ENCODE measurements around the gene TMC8.

TMC8 gene

DNA sequence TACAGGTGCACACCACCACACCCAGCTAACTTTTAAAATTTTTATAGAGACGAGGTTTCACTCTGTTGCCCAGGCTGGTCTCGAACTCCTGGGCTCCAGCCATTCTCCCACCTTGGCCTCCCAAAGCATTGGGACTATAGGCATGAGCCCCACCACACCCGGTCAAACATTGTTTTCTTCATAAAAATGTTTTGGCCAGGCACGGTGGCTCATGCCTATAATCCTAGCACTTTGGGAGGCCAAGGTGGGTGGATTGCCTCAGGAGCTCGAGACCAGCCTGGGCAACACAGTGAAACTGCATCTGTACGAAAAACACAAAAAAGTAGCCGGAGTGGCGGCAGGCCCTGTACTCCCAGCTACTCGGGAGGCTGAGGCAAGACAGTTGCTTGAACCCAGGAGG is 14.2 kb upstream of the TMC8 start:
- Histone ChIP-seq H3K9ac (ENCODE audit: low read depth in 1 of 2, low read length in 2 of 2) (no peak overlapping the region), H3K9me3 (ENCODE audit: control insufficient read depth in 2 of 2, low read length in 2 of 2) (no peaks in the 10 kb centered on the region), H3K4me3 (ENCODE audit: low read length in 2 of 2) (no peak overlapping the region), H3K27me3 (ENCODE audit: control insufficient read depth in 2 of 2, insufficient read depth in 2 of 2, low read length in 2 of 2) (no peaks in the 10 kb centered on the region), H3K27ac (ENCODE audit: low read depth in 2 of 2, low read length in 2 of 2) (no peak overlapping the region), H3K4me1 (ENCODE audit: control insufficient read depth in 2 of 2, insufficient read depth in 2 of 2, low read length in 2 of 2) (peaks cover 3 to 8% of the 10 kb centered on the region in 2 donors), H3K36me3 (ENCODE audit: control insufficient read depth in 2 of 2, insufficient read depth in 2 of 2, low read length in 2 of 2) (peaks cover 5 to 12% of the 10 kb centered on the region in 2 donors)

DNA sequence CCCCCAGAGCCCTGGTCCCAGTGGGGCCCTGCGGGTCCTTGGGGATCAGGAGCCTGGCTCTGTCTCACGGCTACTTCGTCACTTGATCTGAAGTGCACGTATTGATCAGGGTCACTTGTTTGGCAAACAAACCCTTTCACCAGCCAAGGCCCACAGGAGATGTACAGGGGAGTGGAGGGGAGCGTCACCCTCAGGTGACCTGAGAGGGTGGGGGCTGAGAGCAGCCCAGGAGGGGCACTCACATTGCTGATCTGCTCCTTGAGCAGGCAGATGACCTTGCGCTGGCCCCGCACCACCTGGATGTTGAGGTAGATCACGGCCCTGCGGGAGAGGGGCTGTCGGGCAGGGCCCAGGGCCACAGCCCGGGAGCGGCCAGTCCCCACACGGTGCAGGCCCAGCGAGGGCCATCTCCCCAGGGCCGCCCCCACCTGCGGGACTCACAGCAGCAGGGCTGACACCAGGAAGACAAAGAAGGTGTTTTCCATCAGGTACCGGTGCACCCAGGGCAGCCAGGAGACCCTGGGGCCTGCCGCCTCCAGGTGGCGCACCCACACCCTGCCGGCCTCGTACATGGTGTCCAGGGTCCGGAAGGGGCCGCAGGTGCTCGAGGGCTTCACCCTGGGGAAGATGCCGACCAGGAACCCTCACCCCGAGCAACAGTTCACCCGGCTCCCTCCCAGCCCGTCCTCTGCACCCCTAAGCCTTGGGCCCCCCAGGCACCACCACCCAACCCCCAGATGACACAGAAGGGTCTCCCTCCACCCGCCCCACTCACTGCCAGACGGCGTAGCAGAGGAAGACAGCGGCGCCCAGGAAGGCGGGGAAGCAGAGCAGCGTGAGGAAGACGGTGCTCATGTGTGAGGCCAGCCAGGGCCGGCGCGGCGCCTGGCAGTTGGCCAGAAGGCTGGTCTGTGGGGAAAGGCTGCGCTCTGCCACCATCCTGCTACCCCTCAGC is 13.3 kb upstream of the TMC8 start:
- Histone ChIP-seq H3K4me3 (ENCODE audit: low read length in 2 of 2) (no peak overlapping the region), H3K27ac (ENCODE audit: low read depth in 2 of 2, low read length in 2 of 2) (no peak overlapping the region), H3K36me3 (ENCODE audit: control insufficient read depth in 2 of 2, insufficient read depth in 2 of 2, low read length in 2 of 2) (peaks cover 4 to 17% of the 10 kb centered on the region in 2 donors), H3K27me3 (ENCODE audit: control insufficient read depth in 2 of 2, insufficient read depth in 2 of 2, low read length in 2 of 2) (no peaks in the 10 kb centered on the region), H3K9me3 (ENCODE audit: control insufficient read depth in 2 of 2, low read length in 2 of 2) (no peaks in the 10 kb centered on the region), H3K4me1 (ENCODE audit: control insufficient read depth in 2 of 2, insufficient read depth in 2 of 2, low read length in 2 of 2) (peaks cover 3 to 8% of the 10 kb centered on the region in 2 donors), H3K9ac (ENCODE audit: low read depth in 1 of 2, low read length in 2 of 2) (no peak overlapping the region)

DNA sequence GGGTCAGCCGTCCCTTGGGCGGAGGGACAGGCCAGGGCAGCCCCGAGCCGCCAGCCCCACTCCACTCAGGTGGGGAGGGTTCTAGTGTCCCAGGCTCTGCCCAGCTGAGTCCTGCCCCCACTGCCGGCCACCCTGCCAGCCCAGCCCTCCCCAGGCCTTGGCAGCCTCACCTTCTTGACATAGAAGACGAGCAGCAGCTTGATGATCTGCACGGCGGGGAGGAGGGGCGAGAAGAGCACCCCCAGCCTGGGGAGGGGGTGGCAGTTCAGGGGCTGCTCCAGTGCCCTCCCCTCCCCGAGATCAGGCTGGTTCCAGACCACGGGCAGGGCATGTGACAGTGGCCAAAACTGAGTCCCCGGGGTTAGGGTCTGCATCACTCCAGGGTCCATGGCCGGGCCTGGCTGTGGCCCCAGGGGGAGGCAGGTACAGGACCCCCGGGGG is 11.8 kb upstream of the TMC8 start:
- H3K4me1 ChIP-seq (ENCODE audit: control insufficient read depth in 2 of 2, insufficient read depth in 2 of 2, low read length in 2 of 2) = peaks cover 6 to 7% of the 10 kb centered on the region in 2 donors
- H3K9me3 ChIP-seq (ENCODE audit: control insufficient read depth in 2 of 2, low read length in 2 of 2) = no peaks in the 10 kb centered on the region
- no peak overlapping the region for H3K27ac ChIP-seq (ENCODE audit: low read depth in 2 of 2, low read length in 2 of 2)
- H3K27me3 ChIP-seq (ENCODE audit: control insufficient read depth in 2 of 2, insufficient read depth in 2 of 2, low read length in 2 of 2) = no peaks in the 10 kb centered on the region
- H3K9ac ChIP-seq (ENCODE audit: low read depth in 1 of 2, low read length in 2 of 2) = no peak overlapping the region
- H3K4me3 ChIP-seq (ENCODE audit: low read length in 2 of 2) = no peak overlapping the region
- H3K36me3 ChIP-seq (ENCODE audit: control insufficient read depth in 2 of 2, insufficient read depth in 2 of 2, low read length in 2 of 2) = peaks cover 19 to 26% of the 10 kb centered on the region in 2 donors

DNA sequence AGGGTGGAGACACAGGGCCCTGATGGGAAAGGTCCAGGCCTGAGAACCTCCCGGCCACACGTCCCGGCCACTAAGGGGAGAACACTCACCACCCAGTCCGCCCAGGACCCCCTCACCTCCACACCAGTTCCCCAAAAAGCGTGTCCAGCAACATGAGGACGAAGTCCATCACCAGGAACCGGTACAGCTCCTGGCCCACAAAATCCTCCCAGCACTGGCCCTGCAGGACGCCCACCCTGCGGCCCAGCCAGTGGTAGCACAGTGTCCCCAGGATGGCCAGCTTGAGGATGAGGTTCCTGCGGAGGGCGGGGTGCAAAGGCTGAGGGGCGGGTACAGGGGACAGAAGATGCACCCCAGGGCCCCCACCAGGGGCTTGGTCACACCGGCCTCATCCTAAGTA is 10.0 kb upstream of the TMC8 start:
- Histone ChIP-seq H3K36me3 (ENCODE audit: control insufficient read depth in 2 of 2, insufficient read depth in 2 of 2, low read length in 2 of 2) (peaks cover 17 to 30% of the 10 kb centered on the region in 2 donors), H3K4me3 (ENCODE audit: low read length in 2 of 2) (no peak overlapping the region), H3K9me3 (ENCODE audit: control insufficient read depth in 2 of 2, low read length in 2 of 2) (no peaks in the 10 kb centered on the region), H3K27me3 (ENCODE audit: control insufficient read depth in 2 of 2, insufficient read depth in 2 of 2, low read length in 2 of 2) (no peaks in the 10 kb centered on the region), H3K27ac (ENCODE audit: low read depth in 2 of 2, low read length in 2 of 2) (peak overlapping the region in 1 of 2 donors; percentile 63), H3K4me1 (ENCODE audit: control insufficient read depth in 2 of 2, insufficient read depth in 2 of 2, low read length in 2 of 2) (peaks cover 12 to 13% of the 10 kb centered on the region in 2 donors), H3K9ac (ENCODE audit: low read depth in 1 of 2, low read length in 2 of 2) (no peak overlapping the region)

DNA sequence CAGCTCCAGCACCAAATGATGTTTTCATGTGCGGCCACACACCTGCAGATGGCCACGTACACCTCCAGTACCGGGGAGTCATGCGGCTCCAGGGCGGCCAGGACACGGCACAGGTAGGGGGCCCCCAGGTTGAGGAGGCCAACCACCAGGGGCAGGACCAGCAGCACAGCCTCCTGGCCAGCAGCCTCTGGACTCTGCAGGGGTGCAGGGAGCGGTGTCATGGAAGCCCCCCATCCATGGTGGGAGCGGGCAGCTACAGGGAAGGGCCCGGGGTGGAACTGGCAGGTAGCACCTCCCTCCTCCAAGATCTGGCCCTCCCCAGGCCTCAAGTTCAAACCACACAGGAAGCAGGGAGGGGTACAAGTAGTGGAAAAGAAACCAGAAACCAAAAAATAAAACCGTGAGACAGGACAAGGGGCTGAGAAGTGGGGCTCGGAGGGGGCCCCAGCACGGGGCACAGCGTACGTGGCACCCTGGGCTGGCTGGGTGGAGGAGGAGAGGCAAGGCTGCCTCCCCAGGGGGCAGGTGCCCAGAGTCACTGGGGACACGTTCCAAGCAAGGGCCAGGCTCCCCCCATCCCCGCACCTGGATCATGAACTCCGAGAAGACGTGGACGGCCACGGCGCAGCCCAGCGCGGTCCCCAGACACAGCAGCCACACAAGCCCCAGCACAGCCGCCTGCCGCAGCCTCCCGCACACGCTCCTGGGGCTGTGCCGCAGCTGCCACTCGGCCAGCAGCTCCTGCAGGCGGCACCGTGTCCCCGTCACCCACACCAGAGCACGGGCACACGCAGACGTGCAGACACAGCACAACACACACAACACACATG is 9.4 kb upstream of the TMC8 start:
- H3K9ac ChIP-seq (ENCODE audit: low read depth in 1 of 2, low read length in 2 of 2) = no peak overlapping the region
- peaks cover 16% of the 10 kb centered on the region in 2 donors for H3K4me1 ChIP-seq (ENCODE audit: control insufficient read depth in 2 of 2, insufficient read depth in 2 of 2, low read length in 2 of 2)
- H3K4me3 ChIP-seq (ENCODE audit: low read length in 2 of 2) = no peak overlapping the region
- peaks cover 17 to 30% of the 10 kb centered on the region in 2 donors for H3K36me3 ChIP-seq (ENCODE audit: control insufficient read depth in 2 of 2, insufficient read depth in 2 of 2, low read length in 2 of 2)
- H3K9me3 ChIP-seq (ENCODE audit: control insufficient read depth in 2 of 2, low read length in 2 of 2) = no peaks in the 10 kb centered on the region
- H3K27me3 ChIP-seq (ENCODE audit: control insufficient read depth in 2 of 2, insufficient read depth in 2 of 2, low read length in 2 of 2) = no peaks in the 10 kb centered on the region
- H3K27ac ChIP-seq (ENCODE audit: low read depth in 2 of 2, low read length in 2 of 2) = peak overlapping the region in 1 of 2 donors; percentile 63

DNA sequence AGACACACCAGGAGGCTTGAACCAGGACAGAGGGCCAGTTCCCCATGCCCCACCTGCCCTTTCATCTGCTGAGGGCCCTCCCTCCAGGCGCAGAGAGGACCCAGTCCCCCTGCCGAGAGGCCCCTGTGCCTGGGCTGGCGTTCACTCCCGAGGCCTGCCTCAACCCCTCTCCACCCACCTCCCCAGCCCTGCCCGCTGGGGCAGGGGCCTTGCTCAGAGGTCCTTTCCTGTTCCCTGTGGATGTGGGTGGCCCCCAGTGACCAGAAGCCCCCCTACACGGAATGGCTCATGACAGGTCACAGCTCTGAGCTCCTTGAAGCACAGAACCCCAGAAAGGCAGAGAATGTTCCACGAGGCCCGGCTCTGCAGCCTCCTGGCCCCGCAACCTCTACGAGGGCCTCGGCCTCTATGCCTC is 8.8 kb upstream of the TMC8 start:
- H3K4me3 ChIP-seq (ENCODE audit: low read length in 2 of 2) = no peak overlapping the region
- peaks cover 21 to 22% of the 10 kb centered on the region in 2 donors for H3K4me1 ChIP-seq (ENCODE audit: control insufficient read depth in 2 of 2, insufficient read depth in 2 of 2, low read length in 2 of 2)
- H3K27ac ChIP-seq (ENCODE audit: low read depth in 2 of 2, low read length in 2 of 2) = peak overlapping the region in 1 of 2 donors; percentile 63
- H3K27me3 ChIP-seq (ENCODE audit: control insufficient read depth in 2 of 2, insufficient read depth in 2 of 2, low read length in 2 of 2) = no peaks in the 10 kb centered on the region
- H3K9me3 ChIP-seq (ENCODE audit: control insufficient read depth in 2 of 2, low read length in 2 of 2) = no peaks in the 10 kb centered on the region
- H3K36me3 ChIP-seq (ENCODE audit: control insufficient read depth in 2 of 2, insufficient read depth in 2 of 2, low read length in 2 of 2) = peaks cover 17 to 30% of the 10 kb centered on the region in 2 donors
- H3K9ac ChIP-seq (ENCODE audit: low read depth in 1 of 2, low read length in 2 of 2) = no peak overlapping the region

DNA sequence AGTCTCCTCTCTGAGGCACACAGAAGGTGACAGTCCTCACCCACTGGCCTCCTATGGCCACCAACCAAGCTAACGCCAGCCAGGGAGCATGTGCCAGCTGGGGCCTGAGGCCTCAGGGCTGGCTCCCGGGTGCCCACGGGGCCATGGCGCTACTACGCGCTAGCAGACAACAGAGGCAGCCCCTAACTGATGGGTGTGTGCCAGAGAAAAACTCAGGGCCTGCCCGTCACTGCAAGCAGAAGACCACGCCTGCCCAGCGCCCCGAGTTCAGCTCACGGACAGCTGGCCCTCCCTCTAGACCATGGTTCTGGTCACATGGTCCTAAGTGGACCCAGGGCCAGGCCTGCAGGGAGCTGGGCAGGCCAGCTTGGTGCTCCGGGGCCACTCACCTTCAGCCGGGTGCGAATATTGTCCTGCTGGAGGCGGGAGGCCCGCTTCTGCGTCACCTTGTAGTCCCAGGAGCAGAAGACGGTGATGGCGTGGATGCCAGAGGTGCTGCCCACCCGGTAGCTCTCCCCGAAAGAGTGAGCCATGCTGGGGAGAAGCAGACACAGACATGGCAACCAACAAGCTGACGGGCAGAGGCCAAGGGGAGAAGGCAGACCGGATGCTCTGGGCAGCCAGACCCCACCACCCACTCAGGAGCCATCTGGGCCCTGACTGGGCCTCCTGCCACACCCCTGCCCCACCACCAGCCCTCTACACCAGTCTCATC is 8.2 kb upstream of the TMC8 start:
- peaks cover 26 to 27% of the 10 kb centered on the region in 2 donors for H3K4me1 ChIP-seq (ENCODE audit: control insufficient read depth in 2 of 2, insufficient read depth in 2 of 2, low read length in 2 of 2)
- no peak overlapping the region for H3K4me3 ChIP-seq (ENCODE audit: low read length in 2 of 2)

DNA sequence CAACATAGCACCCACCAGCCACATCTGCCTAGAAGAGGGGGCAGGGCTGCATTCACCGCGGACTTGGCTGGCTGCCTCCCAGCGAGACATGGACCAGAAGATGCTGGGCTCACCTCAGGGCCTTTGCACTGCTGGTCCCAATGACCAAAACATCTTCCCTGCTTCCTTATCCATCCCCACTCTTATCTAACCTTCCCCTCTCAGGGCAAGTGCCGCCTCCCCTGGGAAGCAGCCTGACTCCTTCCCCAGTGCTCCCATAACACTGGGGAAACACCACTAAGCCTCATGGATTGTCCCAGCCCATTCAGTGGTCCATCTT is 7.7 kb upstream of the TMC8 start:
- no peaks in the 10 kb centered on the region for H3K27me3 ChIP-seq (ENCODE audit: control insufficient read depth in 2 of 2, insufficient read depth in 2 of 2, low read length in 2 of 2)
- peaks cover 17 to 27% of the 10 kb centered on the region in 2 donors for H3K36me3 ChIP-seq (ENCODE audit: control insufficient read depth in 2 of 2, insufficient read depth in 2 of 2, low read length in 2 of 2)

More for the DNA sequence above, 8.2 kb upstream of the TMC8 start:
- H3K36me3 ChIP-seq (ENCODE audit: control insufficient read depth in 2 of 2, insufficient read depth in 2 of 2, low read length in 2 of 2) = peaks cover 17 to 27% of the 10 kb centered on the region in 2 donors
- H3K9me3 ChIP-seq (ENCODE audit: control insufficient read depth in 2 of 2, low read length in 2 of 2) = no peaks in the 10 kb centered on the region
- no peaks in the 10 kb centered on the region for H3K27me3 ChIP-seq (ENCODE audit: control insufficient read depth in 2 of 2, insufficient read depth in 2 of 2, low read length in 2 of 2)
- H3K9ac ChIP-seq (ENCODE audit: low read depth in 1 of 2, low read length in 2 of 2) = no peak overlapping the region
- H3K27ac ChIP-seq (ENCODE audit: low read depth in 2 of 2, low read length in 2 of 2) = peak overlapping the region in 1 of 2 donors; percentile 63

DNA sequence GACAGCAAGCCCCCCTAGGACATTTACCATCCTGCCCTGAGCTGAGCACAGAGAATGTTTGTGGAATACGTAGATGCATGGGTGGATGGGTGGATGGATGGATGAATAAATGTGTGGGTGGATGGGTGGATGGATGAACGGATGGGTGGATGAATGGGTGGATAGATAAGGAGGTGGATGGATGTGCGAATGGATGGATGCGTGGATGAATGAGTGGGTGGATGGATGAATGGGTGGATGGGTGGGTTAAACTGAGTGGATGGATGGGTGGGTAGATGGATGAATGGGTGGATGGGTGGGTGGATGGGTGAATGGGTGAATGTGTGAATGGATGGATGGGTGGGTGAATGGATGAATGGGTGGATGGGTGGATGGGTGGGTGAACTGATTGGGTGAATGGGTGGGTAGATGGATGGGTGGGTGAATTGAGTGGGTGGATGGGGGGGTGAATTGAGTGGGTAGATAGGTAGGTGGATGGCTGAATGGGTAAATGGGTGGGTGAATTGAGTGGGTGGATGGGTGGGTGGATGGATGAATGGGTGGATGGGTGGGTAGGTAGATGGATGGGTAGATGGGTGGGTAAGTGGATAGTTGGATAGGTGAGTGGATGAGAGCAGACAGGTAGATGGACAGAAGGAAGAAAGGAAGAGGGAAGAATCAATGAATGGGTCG is 7.2 kb upstream of the TMC8 start:
- peaks cover 29 to 32% of the 10 kb centered on the region in 2 donors for H3K4me1 ChIP-seq (ENCODE audit: control insufficient read depth in 2 of 2, insufficient read depth in 2 of 2, low read length in 2 of 2)

More for the DNA sequence above, 7.7 kb upstream of the TMC8 start:
- Histone ChIP-seq H3K9ac (ENCODE audit: low read depth in 1 of 2, low read length in 2 of 2) (no peak overlapping the region), H3K9me3 (ENCODE audit: control insufficient read depth in 2 of 2, low read length in 2 of 2) (no peaks in the 10 kb centered on the region), H3K4me3 (ENCODE audit: low read length in 2 of 2) (no peak overlapping the region), H3K27ac (ENCODE audit: low read depth in 2 of 2, low read length in 2 of 2) (no peak overlapping the region), H3K4me1 (ENCODE audit: control insufficient read depth in 2 of 2, insufficient read depth in 2 of 2, low read length in 2 of 2) (peaks cover 29 to 31% of the 10 kb centered on the region in 2 donors)

More for the DNA sequence above, 7.2 kb upstream of the TMC8 start:
- no peaks in the 10 kb centered on the region for H3K27me3 ChIP-seq (ENCODE audit: control insufficient read depth in 2 of 2, insufficient read depth in 2 of 2, low read length in 2 of 2)
- H3K9me3 ChIP-seq (ENCODE audit: control insufficient read depth in 2 of 2, low read length in 2 of 2) = no peaks in the 10 kb centered on the region
- no peak overlapping the region for H3K9ac ChIP-seq (ENCODE audit: low read depth in 1 of 2, low read length in 2 of 2)
- H3K4me3 ChIP-seq (ENCODE audit: low read length in 2 of 2) = no peak overlapping the region
- H3K27ac ChIP-seq (ENCODE audit: low read depth in 2 of 2, low read length in 2 of 2) = no peak overlapping the region
- peaks cover 17 to 27% of the 10 kb centered on the region in 2 donors for H3K36me3 ChIP-seq (ENCODE audit: control insufficient read depth in 2 of 2, insufficient read depth in 2 of 2, low read length in 2 of 2)

All from mucosa of rectum (tissue), 2 donors.